GM19372 (cell line): ENCODE results near the gene CSNK1A1.
"Not testable (repeated sequence)": the region's sequence is repeated elsewhere in the genome, so short reads cannot be mapped to it uniquely, and the experiment has no call there.

Source experiments
- ATAC-seq: cut with Tn5 transposase; IDR thresholded peaks from one replicate; pipeline ENCODE4 v1.9.1; 2021; ENCODE audit warnings: mild to moderate bottlenecking, low read depth, moderate library complexity; ENCODE audit not compliant: unreplicated experiment

CSNK1A1 gene

DNA sequence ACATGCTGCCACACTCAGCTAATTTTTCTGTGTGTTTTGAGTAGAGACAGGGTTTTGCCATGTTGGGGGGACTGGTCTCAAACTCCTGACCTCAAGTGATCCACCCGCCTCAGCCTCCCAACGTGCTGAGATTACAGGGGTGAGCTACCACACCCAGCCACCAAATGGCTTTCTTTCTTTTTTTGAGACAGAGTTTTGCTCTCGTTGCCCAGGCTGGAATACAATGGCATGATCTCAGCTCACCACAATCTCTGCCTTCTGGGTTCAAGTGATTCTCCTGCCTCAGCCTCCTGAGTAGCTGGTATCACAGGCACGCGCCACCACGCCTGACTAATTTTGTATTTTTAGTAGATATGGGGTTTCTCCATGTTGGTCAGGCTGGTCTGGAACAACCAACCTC, 15.5 kb downstream of the CSNK1A1 start:
- not testable (repeated sequence) for ATAC-seq

DNA sequence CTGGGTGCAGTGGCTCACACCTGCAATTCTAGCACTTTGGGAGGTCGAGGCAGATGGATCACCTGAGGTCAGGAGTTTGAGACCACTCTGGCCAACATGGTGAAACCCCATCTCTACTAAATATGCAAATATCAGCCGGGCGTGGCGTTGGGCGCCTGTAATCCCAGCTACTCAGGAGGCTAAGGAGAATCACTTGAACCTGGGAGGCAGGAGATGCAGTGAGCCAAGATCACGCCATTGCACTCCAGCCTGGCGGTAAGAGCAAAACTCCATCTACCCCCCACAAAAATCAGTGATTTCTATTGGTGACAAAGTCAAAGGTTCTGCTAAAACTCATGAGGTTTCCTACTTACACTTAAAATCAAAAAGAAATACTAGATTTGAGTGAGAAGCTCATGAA, 18.8 kb downstream of the CSNK1A1 start:
- ATAC-seq, result no peak

DNA sequence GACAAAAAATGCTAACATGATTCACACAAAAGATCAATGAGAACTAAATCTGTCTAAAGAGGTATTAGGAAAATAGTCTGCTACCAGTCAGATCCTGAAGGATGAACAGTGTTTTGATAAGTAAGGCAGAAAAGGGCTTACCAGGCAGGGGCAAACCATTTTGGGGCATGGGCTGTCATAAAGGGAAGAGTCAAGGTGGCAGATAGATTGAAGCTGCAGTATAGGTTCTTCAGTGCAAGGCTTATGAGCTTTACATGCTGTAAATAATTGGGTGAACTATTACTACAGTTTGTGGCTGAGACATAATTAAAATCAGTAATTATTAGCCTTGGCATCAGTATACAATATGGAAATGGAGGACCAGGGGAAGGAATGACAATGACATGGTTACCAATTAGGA, 21.8 kb downstream of the CSNK1A1 start:
- ATAC-seq, result no peak

DNA sequence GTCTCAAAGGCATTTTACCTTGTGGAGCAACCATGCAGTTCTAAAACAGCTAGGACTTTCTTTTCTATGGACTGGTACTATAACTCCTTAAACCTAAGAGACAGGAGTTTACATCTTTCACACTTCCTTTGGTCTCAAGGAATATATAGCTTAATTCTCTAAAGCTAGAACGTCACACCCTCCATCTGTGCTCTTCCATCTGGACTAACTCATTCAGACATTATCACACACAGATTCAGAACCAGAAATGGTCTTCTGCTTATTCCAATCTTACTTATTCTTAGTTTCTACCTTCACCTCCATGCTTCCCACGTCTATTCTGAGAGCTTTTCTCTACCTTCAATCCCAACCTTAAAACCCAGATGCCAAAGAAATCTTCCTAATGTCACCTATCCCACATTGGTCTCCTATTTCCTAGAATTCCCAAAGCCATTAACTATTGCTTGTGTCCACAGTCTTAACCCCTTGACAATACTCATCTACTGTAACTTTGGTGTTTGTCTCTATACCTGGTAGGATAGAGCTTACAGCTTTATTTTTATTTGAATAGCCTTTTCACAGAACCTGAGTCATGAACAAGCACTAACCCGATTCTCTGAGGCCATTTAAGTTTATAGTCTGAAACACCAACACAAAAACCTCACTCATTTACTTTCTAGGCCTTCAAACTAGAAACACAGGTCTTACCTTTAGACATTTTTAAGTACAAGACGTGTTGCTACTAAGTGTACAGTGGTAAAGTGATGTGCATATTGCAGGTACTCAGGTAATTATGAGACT, 22.8 kb downstream of the CSNK1A1 start:
- no peak for ATAC-seq

DNA sequence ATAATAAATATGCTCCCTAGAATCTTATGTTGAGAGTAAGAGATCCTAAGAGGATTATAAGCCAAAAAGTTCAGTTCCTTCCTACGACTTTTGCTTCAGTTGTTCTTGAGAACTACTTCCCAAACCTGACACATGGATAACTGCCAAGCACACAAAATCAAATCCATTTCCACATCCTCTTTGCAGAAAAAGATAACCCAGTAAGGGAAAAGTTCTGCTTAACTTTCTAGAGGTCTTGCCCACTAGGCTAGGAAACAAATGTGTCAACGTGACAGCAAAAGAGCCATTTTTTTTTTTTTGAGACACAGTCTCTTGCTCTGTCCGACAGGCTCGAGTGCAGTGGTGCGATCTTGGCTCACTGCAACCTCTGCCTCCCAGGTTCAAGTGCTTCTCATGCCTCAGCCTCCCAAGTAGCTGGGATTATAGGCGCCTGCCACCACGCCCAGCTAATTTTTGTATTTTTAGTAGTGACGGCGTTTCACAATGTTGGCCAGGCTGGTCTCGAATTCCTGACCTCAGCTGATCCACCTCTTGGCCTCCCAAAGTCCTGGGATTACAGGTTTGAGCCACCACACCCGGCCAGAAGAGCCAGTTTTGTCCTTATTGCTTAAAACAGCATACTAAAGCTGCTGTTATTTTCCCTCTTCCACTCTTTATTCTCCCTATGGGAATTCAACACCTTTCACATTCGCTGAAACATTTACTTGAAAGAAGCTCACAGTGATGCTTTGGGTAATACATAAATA, 24.2 kb downstream of the CSNK1A1 start:
- no peak for ATAC-seq

DNA sequence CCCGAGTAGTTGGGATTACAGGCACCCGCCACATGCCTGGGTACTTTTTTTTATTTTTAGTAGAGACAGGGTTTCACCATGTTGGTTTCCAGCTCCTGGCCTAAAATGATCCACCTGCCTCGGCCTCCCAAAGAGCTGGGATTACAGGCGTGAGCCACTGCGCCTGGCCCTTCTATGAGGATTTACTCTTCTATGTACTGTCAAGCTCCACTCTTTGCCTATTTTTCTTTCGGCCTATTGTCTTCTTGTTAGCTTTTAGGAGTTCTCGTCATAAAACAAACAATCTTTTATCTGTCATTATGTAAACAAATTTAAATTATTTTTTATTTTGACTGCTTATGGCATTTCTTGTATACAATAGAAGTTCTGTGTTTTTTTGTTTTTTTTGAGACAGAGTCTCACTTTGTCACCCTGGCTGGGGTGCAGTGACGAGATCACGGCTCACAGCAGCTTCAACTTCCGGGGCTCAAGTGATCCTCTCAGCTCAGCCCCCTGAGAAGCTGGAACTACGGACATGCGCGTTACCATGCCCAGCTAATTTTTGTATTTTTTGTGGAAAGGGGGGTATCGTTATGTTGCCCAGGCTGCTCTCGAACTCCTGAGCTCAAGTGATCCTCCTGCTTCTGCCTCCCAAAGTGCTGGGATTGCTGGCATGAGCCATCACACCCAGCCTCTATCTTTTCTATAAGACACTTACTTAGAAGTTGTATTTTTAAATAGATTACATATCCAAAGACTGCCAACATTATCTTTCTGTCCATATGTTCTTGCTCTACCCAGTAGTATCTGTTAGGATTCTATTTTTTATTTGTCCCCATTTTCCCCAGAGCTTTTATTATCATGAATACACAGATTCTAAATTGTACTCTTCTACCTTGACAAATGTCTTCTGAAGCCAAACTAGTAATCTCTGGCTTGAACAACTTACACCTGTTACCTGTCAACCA, 29.2 kb downstream of the CSNK1A1 start:
- ATAC-seq, result no peak

DNA sequence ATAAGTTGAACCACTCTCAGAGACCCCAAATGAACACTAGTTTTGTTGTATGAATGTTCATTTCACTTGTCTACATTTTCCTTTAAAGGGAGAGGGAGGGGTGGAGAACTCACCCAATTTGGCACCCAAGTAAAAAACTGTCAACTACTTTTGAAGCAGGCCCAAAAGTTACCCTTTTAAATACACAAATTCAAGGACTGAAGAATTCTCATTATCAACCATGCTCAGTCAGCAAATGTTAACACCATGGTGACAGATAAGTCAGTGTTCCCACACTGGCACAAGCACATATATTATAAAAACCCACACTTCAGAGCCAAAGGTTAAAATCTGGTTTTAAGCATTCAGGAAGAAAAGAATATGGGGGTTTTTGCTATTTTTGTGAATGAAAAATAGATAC, 31.6 kb downstream of the CSNK1A1 start:
- no peak for ATAC-seq

DNA sequence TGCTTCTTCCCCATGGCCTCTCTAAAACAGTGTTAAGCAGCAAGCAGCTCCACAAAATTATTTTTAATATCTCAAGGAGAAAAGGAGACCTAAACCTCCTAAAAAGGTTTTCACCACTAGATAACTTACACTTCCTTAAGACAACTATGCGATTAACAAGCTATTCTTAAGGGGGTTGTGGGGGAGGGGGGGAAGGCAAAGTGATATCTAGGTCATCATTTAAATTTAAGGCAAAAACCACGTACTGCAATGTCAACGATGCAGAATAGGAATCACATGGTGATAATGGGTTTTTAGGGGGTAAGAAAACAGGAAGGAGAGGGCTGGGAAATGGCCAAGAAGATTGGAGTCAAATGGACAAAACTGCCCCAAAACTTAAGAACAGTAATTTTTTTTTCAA, 32.6 kb downstream of the CSNK1A1 start:
- ATAC-seq, result no peak

DNA sequence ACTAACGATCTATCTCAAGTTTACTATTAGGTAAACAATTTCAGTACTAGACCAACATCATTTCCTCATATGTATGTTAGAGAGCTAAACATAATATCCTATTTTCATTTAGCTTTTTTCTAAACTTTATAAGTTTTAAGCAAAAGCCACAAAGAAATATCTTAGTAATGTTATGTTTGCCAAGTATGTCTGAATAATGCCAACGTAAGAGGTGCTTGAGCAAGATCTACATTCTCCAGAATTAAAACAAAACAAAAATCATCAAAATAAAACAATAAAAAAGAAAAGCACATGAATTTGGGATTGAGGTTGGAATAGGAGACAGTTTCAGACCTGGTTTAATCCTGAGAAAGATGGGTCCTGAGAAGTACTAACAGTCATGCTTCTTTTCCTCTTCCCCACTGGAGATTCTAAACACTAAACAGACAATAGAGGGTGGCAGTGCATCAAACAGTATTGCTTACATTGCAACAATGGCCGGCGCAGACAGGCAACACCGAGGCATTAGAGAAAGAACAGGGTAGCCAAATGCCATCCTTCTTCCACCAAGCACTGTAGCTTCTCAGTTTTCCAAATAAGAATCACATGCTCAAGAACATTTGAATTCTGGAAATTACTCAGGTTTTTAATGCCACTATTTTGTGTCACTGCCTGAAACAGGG, 33.6 kb downstream of the CSNK1A1 start:
- ATAC-seq, result no peak

DNA sequence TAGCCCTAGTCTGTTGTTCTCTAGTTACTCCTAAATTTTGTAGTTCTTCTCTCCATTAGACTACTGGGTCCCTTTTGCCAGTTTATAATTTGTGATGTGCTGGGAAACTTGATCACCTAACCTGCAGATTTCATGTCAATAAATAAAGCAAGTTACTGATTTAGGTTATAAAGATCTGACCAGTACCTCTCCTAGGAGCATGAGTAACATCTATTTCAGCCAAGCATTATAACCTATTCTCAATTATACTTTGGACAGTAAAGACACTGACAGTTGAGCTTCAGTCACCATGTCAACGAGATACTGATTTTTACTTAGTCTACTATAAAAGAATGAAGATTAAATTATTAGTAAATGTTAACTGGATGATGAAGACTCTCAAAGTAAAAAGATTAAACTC, 36.7 kb downstream of the CSNK1A1 start:
- no peak for ATAC-seq

DNA sequence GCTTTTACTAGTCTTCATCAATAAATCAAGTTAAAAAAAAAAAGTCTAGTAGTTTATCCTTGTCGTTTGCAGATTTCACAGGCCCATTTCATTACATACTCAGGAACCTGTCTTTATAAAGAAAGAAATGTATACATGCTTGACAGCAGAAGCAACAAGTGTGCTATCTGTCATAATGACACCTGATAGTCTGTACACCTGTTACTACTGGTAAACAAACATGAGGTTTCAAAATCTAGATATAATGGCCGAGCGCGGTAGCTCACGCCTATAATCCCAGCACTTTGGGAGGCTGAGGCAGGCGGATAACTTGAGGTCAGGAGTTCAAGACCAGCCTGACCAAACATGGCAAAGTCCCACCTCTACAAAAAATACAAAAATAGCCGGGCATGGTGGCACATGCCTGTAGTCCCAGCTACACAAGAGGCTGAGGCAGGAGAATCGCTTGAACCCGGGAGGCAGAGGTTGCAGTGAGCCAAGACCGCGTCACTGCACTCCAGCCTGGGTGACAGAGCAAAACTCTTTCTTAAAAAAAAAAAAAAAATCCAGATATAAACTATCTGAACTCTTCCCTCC, 37.8 kb downstream of the CSNK1A1 start:
- ATAC-seq, result not testable (repeated sequence)

DNA sequence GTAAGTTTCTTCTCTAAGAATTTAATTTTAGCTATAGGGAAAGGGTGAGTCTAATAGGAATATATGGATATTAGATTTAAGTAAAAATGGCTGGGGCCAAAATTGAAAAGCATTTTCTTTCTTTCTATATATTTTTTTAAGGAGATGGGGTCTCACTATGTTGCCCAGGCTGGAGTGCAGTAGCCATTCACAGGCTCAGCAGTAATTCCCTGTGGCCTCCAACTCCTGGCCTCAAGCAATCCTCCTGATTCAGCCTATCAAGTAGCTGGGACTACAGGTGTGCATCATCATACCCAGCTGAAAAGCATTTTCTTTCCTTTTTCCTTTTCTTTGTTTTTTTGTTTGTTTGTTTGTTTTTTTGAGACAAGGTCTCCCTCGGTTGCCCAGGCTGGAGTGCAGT, 41.1 kb downstream of the CSNK1A1 start:
- no peak for ATAC-seq

DNA sequence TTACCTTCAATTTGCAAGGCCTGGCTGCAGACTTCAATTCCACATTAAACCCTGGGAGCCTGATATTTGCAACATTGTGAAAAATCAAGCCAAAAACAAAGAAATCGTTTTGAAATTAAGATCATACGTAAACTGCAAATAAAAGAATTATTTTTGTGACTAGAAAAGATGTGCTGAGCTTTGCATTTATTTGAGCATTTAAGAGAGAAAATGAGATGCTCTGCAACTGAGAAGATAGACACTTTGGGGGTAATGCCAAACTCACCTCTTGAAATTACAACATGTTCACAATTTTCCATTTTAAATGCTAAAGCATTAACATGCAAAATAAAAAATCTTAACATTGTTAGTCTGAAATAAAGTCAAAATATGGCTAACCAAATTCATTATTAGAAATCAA, 46.6 kb downstream of the CSNK1A1 start:
- no peak for ATAC-seq

DNA sequence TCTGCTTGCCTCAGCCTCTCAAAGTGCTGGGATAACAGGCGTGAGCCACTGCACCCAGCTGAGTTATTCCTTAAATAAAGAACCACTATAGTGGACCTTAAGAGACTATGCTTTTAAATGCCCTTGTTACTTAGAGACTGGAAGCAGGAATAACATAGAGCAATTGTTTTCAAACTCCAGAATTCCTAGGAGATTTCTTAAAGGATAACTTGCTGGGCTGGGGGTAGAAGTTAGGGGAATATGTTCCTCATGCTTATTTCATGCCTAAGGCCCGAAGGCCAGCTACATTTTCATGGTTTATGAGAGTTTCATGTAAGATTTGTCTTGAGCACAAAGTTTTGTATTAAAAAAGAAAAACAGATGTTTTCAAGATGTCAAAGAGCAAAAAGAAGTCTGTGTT, 48.2 kb downstream of the CSNK1A1 start:
- no peak for ATAC-seq

DNA sequence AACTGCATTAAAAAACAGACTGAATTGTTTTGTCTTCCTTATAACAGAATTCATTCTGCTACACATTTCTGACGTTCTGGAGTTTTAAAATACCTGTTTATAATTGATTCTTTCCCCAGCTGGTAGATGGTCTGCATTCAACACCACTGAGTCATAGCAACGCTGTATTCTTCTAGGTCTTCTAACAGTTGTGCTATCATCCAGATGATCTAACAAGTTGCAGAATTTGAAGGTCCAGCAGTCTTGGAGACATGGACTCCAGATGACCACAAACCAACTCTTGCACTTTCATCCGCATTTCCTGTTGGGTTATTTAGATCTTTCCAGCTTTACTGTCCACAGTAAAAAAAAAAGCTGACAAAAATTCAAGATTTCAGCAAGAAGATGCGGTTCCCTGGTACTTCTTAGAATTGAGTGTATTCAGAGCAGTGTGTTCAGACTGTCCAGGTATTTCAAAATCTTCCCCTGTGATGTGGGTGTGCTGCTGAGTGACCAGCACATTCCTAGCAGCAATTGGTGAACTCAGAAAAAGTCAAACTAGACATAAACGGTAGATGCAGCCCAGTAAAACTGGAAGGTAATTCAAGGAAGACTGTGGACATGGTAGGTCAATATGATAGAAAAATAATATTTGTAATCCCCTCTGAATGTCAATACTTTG, 50.2 kb downstream of the CSNK1A1 start:
- ATAC-seq, result no peak

DNA sequence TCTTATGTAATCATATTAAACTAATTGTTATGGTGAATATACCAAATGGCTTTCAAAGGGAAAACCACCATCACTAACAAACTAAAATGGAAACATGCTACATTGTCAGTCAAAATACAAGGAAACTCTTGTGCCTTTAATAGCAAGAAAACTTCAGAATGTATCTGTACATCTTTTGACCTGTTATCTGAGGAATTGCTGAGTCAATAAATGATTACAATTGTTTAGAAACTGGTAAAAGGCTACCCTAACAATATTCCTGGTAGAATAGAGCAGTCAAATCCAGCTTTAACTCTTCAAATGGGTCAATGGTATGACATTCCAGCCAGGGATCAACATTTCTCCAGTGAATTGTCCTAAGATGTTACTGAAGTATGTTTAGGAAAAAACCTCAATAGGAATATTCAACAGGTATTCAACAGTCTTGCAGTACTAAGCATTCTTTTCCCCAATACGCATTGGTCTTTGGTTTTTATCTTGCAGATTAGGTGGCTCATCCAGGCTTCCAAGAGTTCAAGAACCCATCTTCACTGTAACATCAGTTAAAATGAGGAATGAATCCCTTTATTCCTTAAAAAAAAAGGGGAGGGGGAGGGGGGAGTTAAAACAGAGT, 52.4 kb downstream of the CSNK1A1 start:
- ATAC-seq, result no peak

DNA sequence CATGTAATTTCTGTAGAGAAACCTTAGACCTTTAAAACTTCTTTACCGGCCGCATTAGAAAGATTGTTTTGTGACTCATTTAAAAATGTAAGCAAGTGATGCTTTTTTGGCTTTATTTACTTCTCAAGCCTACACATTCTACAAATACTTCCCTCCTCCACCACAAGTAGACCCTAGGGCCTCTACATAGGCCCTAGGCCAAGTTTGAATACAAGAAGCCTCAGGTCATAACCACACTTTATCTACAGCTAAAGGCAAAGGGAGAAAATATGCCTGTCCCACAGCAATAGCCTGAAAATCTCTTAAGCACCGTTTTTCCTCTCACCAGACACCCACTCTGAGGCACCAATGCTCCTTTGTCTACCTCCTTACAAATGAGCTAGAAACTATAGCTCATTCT, 53.9 kb downstream of the CSNK1A1 start:
- no peak for ATAC-seq

DNA sequence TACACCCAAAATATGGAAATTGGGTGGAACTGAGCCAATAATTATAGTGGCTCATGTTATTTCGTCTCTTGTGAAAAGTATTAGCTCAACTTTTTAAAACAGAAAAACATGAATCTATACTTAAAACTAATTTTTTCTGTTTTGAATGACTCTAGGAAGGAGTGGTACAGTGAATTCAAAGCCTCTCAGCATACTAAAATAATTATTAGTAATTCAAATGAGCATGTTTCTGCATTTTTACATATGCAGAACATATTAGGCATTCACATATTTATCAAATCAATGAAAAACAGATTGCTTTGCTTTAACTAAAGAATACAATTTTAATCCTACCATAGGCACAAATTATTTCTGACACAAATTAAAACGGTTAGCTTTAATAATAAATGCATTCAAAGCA, 54.3 kb downstream of the CSNK1A1 start:
- ATAC-seq, result no peak

DNA sequence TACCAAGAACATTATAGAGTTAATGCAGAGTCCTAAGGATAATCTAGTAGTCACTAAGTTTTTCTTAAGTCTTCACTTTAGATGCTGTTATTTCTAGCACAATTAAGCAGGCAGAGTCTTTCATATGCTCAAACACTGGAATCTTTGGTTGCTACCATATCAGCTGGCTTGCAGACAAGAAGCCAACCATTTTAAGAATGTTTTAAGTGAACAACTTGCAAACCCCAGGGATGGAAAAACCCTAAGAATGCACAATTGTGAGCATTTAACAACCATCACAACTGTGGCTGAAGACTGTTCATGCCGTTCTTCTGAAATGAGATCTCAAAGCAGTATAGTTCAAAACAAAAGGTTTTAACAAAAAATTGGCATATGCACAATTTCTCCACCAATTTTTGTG, 55.1 kb downstream of the CSNK1A1 start:
- no peak for ATAC-seq
